ENCODE results near the gene MRC1.
"Not testable (repeated sequence)": the region's sequence is repeated elsewhere in the genome, so short reads cannot be mapped to it uniquely, and the experiment has no call there.

The MRC1 gene

DNA sequence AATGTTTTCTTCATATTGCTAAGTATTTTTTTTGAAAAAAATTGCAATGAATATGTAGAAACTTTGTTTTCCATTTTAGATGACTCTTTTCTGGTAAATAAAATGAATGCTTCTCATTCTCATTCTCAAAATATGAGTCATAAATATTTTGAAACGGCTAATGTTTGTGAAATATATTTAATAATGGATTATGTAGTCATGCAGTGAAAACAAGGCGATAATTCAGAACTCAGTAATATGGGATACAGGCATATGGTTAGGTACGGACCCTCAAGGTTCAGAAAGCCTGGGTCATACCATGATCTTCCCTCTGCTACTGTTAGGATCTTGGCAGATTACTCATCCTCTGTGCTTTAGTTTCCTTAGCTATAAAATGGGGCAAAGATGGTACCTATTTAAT lies 96.3 kb downstream of the MRC1 start:
- DNase-seq (ENCODE audit: low read depth, low spot score): no peak

DNA sequence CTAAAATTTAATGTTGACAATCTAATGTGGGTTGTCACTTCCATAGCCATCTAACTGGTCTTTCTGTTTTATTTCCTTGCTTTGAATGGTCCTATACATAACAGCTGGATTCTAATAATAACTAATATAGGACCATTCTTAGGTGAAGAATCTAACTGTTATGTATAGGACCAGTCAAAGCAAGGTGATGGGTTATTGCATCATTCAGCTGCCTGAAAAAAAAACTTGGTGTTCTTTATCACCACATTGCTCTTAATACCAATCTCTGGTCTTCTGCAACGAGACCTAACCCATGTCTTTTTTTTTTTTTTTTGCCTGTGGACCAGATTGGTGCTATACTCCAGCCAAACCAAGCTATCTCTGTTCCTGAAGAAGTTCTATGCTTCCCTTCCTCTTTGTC lies 96.9 kb downstream of the MRC1 start:
- DNase-seq (ENCODE audit: low read depth, low spot score): no peak

DNA sequence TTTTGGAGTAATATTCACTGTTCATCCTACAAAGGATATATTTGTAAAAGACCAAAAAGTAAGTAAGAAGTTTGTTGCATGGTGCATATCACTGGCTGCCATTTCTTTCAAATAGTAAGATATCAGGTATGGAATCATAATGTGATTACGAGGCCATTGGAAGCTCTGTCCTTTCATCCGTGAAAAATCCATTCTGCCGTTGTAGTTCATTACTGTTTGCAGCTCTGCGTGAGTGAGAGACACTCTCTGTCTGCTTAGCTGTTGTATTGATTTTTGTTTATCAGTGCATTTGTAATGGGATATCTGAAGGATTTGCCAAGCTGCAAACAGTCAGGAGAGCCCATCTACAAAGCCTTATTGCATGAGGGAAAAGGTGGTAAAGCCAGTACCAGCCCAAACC lies 98.5 kb downstream of the MRC1 start:
- no peak for DNase-seq (ENCODE audit: low read depth, low spot score)

DNA sequence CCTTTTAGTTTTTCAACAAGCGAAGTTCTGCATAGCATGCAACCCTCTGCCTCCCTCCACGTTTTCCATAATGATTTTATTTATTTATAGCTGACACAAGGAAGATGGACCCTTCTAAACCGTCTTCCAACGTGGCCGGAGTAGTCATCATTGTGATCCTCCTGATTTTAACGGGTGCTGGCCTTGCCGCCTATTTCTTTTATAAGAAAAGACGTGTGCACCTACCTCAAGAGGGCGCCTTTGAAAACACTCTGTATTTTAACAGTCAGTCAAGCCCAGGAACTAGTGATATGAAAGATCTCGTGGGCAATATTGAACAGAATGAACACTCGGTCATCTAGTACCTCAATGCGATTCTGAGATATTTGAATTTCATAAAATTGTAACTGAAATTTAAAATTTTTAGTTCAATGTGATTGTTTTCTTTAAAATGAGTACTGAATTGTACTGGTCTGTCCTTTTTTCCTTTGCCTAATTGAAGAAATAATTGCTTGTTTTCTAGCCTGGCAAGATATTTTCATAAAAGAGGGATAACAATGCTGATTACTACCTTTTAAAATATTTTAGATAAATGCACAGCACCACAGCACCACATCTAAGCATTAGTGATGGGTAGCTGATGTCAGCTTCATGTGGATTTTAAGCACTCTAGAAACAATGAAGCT lies 101.1 kb downstream of the MRC1 start:
- DNase-seq (ENCODE audit: low read depth, low spot score): no peak

DNA sequence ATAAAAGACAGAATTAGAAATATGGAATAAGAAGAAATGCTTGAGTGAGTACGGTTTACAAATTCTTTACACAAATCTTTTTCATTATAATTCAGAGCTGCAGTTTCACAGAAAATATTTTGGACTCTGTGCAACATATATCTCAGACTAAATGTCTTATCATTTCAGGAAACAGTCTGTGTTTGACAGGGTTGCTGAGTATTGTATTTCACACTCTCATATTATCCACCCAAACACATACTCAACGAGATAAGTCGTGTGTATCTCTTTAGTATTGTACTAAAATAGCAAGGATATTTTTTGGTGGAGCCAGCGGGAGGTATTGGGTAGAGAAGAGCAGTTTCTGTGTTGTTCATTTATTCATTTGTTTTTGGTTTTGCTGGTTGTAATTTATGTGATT lies 103.6 kb downstream of the MRC1 start:
- DNase-seq (ENCODE audit: low read depth, low spot score): no peak

DNA sequence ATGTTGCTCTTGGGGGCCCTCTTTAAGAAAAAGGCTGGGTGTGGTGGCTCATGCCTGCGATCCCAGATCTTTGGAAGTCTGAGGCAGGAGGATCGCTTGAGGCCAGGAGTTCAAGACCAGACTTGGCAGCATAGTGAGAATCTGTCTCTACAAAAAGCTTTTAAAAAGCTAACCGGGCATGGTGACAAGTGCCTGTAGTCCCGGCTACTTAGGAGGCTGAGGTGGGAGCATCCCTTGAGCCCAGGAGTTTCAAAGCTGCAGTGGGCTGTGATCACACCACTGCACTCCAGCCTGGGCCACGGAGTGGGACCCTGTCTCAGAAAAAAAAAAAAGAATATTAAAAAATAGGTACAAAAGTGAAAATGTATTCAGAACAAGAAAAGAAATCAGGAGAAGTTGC lies 104.5 kb downstream of the MRC1 start:
- DNase-seq (ENCODE audit: low read depth, low spot score): no peak

DNA sequence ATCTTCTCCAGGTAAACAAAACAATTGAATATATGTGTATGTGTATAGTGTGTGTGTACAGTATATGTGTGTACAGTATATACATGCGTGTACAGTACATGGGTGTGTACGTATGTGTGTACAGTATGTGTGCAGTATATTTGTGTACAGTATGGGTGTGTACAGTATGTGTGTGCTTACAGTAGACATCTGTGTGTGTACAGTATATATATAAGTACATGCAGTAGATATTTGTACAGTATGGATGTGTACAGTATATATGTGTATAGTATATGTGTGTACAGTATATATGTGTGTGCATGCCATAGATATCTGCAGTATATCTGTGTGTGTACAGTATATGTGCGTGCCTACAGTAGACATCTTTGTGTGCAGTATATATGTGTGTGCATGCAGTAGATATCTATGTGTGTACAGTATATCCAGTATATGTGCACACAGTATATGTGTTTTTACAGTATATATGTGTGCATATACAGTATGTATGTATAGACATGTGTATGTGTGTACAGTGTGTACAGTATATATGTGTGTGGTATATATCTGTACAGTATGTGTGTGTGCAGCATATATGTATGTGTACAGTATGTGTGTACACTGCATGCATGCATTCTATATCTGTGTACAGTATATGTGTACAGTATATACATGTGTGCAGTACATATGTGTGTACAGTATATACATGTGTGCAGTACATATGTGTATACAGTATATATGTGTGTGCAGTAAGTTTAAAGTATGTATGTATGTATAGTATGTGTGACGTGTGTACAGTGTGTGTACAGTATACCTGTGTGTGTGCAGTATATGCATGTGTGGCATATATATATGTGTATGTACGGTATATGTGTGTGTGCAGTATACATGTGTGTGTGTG lies 105.3 kb downstream of the MRC1 start:
- DNase-seq (ENCODE audit: low read depth, low spot score): no peak

DNA sequence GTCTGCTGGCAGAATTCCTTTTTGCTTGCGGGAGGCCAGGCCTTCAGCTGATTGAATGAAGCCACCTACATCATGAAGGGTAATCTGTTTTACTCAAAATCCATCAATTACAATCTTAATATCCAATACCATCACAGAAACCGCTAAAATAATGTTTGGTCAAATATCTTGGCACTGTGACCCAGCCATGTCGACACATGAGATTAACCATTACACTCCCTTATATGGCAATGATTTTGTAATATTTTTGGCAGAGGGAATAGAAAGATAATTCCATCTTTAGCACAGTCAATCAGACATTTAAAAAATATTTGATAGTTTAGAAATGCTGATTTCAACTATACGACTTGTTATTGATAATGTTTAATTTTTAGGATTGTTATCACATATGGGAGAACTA lies 106.0 kb downstream of the MRC1 start:
- no peak for DNase-seq (ENCODE audit: low read depth, low spot score)

DNA sequence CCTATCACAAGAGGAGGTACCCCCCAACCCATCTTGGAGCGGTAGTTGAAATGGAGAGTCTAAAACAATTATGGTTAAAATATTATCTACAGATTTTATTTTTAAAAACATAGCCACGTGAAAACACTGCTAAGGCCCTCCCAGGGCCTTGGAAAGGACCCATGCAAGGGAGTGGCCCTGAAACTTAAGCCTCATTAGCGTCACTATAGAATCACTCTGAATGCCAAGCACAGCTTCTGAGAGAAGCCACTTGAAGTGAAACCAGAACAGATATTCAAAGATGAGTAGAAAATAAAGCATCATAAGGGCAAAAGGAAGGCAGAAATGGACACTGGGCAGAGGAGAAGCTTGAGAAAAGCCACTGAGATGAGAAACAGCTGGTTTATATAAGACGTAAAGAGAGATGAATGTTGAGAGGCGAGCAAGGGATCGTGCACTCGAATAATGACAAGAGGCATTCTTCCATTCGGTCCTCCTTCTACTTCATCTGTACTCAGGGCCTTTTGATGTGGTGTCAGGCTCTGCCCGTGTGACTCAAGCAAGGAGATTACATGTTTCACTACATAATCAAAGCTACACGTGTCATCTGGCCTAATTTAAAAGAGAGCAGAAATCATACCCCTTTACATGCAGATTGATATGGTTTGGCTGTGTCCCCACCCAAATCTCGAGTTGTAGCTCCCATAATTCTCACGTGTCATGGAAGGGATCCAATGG lies 109.2 kb downstream of the MRC1 start:
- no peak for DNase-seq (ENCODE audit: low read depth, low spot score)

DNA sequence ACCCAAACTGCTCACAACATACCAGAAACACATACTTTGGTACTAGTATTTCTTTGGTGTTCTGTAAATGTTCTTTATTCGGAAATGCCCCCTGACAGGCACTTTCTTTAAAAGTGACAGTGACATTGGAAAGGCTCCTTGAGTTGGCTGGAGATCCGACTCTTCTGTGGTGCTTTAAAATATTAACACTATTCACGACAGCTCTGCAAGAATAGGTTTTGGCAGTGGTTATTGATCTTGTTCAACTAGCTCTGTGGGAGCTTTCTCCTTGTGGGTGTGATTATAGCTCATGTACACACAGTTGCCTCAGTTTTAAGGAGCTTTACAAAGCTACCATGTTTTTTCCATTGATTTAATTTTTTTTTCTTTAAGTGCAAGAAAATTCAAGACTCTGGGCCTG lies 112.2 kb downstream of the MRC1 start:
- DNase-seq (ENCODE audit: low read depth, low spot score): no peak

DNA sequence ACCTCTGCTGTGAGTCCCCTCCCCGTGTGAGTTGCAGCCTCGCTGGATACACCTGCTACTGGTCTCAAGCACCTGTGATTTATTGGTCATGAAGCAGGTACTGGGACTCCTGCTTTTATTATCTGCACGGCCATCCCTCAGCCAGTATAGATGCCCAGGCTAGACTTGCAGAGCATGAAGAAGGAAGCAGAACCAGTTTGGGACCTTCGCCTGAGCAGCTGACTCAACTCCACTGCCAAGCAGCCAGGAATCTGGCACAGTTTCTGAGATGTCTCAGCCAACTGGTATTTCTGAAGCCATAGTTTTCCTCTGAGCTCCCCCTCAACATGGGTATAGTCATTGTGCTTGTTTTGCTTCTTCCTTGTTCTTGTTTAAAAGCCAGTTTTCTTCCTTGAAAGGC lies 114.6 kb downstream of the MRC1 start:
- no peak for DNase-seq (ENCODE audit: low read depth, low spot score)

DNA sequence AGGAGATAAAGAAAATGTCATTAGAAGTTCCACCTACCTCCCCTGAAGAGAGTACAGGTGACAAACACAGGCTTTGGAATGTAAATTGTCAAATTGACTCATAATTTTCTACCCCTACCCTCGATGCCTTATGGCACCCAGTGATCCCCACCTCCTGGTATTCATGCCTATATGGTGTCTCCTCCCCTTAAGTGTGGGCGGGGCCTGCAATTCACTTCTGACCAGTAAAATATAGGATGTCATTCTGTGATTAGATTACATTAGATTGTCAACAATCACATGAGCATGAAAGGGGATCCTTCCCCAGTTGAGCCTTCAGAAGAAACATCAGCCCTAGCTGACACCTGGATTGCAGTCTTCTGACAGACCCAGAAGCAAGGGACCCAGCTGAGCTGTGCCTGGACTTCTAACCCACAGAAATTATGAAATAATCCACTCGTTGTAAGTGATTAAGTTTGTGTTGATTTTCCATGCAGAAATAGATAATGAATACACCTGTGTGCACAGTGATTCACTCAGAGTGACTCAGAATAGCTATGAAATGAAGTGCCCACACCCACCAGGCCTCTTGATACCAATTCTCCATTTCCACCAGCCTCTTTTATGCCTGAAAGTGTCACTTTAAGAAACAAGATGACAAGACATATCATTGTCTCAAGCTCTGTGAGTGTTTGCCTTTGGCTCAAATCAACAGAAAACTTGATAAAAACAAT lies 134.0 kb downstream of the MRC1 start:
- no peak for DNase-seq (ENCODE audit: low read depth, low spot score)

DNA sequence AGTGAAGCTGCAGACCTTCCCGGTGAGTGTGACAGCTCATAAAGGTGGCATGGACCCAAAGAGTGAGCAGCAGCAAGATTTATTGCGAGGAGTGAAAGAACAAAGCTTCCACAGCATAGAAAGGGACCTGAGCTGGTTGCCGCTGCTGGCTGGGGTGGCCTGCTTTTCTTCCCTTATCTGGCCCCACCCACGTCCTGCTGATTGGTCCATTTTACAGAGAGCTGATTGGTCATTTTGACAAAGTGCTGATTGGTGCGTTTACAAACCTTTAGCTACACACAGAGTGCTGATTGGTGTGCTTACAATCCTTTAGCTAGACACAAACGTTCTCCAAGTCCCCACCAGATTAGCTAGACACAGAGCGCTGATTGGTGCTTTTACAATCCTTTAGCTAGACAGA lies 141.1 kb downstream of the MRC1 start:
- not testable (repeated sequence) for DNase-seq (ENCODE audit: low read depth, low spot score)

DNA sequence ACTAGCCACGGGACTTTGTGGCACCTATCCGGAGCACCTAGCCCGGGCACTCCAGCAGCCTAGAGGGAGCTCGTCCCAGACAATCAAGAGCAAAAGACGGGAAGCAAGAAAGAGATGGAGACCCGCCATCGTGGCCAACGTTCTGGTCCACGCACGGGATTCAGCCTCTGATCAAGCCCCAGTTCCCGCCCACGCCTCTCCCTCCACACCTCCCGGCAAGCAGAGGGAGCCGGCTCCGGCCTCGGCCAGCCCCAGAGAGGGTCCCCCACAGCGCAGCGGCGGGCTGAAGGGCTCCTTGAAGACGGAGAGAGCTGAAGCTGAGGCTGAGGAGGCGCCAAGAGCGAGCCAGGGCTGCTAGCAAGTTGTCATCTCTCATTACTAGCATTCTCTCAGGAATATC lies 141.6 kb downstream of the MRC1 start:
- no peak for DNase-seq (ENCODE audit: low read depth, low spot score)

DNA sequence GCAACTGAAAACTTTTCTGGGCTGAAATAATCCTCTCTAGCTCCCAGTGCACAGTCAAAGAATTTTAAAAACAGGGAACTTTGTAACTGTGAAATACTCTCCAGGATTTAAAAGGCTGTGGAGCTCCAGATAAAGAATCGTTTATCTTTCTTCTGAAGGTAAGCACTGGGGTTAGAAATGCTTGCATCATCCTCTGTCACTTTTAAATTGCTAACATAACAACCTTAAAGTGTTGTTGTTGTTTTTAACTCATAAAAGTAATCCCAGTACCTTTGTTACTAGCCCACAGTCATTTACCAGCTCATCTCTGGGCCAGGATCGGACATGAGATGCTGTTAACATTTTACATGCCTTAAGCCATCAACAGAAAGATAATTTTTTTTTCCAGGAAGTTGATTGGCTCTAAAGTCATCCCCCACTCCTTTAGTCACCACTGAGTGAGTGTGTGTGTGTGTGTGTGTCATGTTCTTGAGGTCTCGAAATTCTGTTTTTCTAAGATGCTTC lies 142.8 kb downstream of the MRC1 start, which contains the start of gene SLC39A12:
Gene SLC39A12 (plus strand): TSS at position 51 of the 504 bp plus-strand sequence. CDS start 1,359 bp downstream, outside the sequence.
- no peak for DNase-seq (ENCODE audit: low read depth, low spot score)

DNA sequence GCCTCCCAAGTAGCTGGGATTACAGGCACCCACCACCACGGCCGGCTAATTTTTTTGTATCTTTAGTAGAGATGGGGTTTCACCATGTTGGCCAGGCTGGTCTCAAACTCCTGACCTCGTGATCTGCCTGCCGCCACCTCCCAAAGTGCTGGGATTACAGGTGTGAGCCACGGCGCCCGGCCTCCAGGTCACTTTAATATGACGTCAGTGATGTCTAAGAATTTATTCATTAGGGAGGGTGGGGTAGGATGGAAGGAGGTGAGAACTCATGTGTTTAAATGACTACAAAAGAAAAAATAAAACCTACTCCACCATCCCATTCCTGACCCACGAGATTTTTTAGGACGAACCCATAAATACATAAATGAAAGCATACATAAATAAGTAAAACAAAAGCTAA lies 145.2 kb downstream of the MRC1 start:
- not testable (repeated sequence) for DNase-seq (ENCODE audit: low read depth, low spot score)

DNA sequence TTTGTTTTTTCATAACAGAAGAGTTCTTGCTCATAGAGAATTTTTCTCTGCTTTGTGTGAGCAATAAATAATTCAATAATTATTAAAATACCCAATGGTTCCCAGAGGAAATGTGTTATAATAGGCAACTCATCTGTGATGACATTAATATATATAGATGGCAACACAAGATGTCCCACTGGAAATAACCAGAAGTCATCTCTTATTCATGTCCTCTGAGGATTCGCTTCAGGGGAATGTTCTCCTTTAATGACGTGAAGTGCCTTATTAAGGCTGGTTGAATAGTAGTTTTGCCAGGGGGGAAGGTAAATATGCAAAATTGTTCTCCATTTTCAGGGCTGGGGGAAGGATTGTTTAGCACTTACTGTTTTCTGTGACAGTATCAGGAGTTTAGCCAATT lies 145.7 kb downstream of the MRC1 start:
- DNase-seq (ENCODE audit: low read depth, low spot score): no peak

DNA sequence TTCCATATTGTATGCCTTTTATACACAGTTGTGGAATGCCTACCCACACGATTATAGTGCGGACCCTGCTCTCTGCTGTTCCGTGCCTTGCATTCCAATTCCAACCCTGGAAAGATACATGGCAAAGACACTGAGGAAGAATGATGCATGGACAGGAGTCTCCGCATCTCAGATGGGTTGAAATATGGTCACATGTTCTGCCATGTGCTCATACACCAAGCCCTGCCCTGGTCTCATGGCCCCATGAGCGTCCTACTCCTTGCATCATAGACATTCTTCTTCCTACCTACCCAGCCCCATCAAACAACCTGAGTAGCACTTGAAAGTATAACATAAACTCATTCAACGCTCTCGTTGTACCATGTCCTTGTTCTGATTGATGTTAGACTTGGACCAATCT lies 148.9 kb downstream of the MRC1 start:
- no peak for DNase-seq (ENCODE audit: low read depth, low spot score)

DNA sequence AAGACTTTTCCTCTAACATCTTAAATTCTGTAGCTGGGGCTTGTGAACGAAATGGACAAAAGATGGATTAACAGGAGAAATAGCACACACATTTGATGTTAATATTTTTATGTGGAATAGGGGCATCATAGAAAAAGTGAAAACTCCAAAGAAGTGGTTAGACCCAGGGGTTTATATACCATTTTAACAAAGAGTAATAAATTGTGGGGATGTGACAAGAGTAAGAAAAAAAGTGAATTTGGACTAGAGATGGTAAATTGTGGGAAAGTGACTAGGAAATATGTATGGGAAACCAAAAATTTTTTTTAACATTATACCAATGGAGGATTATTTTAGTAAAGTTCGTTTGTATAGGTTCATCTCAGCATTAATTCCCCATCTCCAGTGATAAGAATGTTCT lies 150.7 kb downstream of the MRC1 start:
- DNase-seq (ENCODE audit: low read depth, low spot score): no peak

All from activated CD4-positive, CD25-positive, alpha-beta regulatory T cell treated with anti-CD3 and anti-CD28 coated beads, Interleukin-2, amount 50 U/mL, for 16 hours (primary cell).